Karpas-422 (cell line): Measurements from ENCODE around the gene MGA. TPM values are rescaled to one million over a fixed set of nuclear protein-coding genes. Genes with fewer than 3 reads are reported as not detected.

Experiments
- DNase-seq: peaks from one replicate; pipeline ENCODE4 v3.0.0-alpha.2; 2015
- H2AFZ ChIP-seq: fragments of 200-600 bp; sonication (generic); 2 replicates; pipeline ENCODE4 v1.6.1; 2014; ENCODE audit warnings: antibody characterized with exemption, low read length, mixed read lengths
- H3K27ac ChIP-seq: fragments of 200-600 bp; sonication (generic); 2 replicates; pipeline ENCODE4 v1.5.1; 2014; ENCODE audit warnings: mild to moderate bottlenecking, low read length, moderate library complexity
- H3K27me3 ChIP-seq: fragments of 200-600 bp; sonication (generic); 2 replicates; pipeline ENCODE4 v1.6.1; 2014; ENCODE audit warnings: low read length, mixed read lengths
- H3K36me3 ChIP-seq: fragments of 200-600 bp; sonication (generic); 2 replicates; pipeline ENCODE4 v1.6.1; 2014; ENCODE audit warnings: low read length, mixed read lengths; ENCODE audit not compliant: insufficient read depth
- H3K4me1 ChIP-seq: fragments of 200-600 bp; sonication (generic); 2 replicates; pipeline ENCODE4 v1.6.1; 2014; ENCODE audit warnings: mild to moderate bottlenecking, low read length, mixed read lengths
- H3K4me2 ChIP-seq: fragments of 200-600 bp; sonication (generic); 2 replicates; pipeline ENCODE4 v1.6.1; 2014; ENCODE audit warnings: low read length, low read depth, mild to moderate bottlenecking; ENCODE audit not compliant: poor library complexity, severe bottlenecking
- H3K4me3 ChIP-seq: fragments of 200-600 bp; sonication (generic); 2 replicates; pipeline ENCODE4 v1.5.1; 2014; ENCODE audit warnings: mild to moderate bottlenecking, antibody characterized with exemption, low read length, mixed read lengths
- H3K79me2 ChIP-seq: fragments of 200-600 bp; sonication (generic); 2 replicates; pipeline ENCODE4 v1.6.1; 2014; ENCODE audit warnings: mild to moderate bottlenecking, low read length, mixed read lengths
- H3K9ac ChIP-seq: fragments of 200-600 bp; sonication (generic); 2 replicates; pipeline ENCODE4 v1.6.0; 2014; ENCODE audit warnings: low read length
- H3K9me2 ChIP-seq: fragments of 200-600 bp; sonication (generic), shearing (Covaris generic); replicated peaks from 2 replicates; pipeline ENCODE4 v1.6.0; 2014; ENCODE audit warnings: mild to moderate bottlenecking, low read length, moderate library complexity; ENCODE audit not compliant: insufficient read depth
- H3K9me3 ChIP-seq: fragments of 300-700, 200-600 bp; sonication (generic); 2 replicates; pipeline ENCODE4 v1.6.1; 2014; ENCODE audit warnings: low read length, mixed read lengths
- H4K20me1 ChIP-seq: fragments of 200-600 bp; sonication (generic); 2 replicates; pipeline ENCODE4 v1.6.1; 2014; ENCODE audit warnings: mild to moderate bottlenecking, antibody characterized with exemption, low read length, low read depth; ENCODE audit not compliant: insufficient read depth
- total RNA-seq: library from RNA; depleted of rRNA; stranded (reverse); fragments of >200 nt; shearing (Covaris generic); gene quantifications from 2 replicates; pipeline ENCODE4 v1.2.3, GENCODE V29; 2014; ENCODE audit warnings: low replicate concordance

Gene MGA
- total RNA-seq, 1 experiment from 2014 or later = 68.1 TPM

GRCh38 chr15:41790756-41791546 is 130.7 kb downstream of the MGA start:
- no peaks in the 10 kb centered on the region for H3K27me3 ChIP-seq
- no peak overlapping the region for H3K9ac ChIP-seq
- H3K36me3 ChIP-seq = no peaks in the 10 kb centered on the region
- DNase-seq = no peak
- no peaks in the 10 kb centered on the region for H3K9me3 ChIP-seq
- H3K79me2 ChIP-seq = peaks cover 87% of the 10 kb centered on the region
- no peaks in the 10 kb centered on the region for H4K20me1 ChIP-seq
- no peak overlapping the region for H3K27ac ChIP-seq
- no peaks in the 10 kb centered on the region for H3K9me2 ChIP-seq
- no peak overlapping the region for H3K4me3 ChIP-seq
- peaks cover 45% of the 10 kb centered on the region for H3K4me1 ChIP-seq
- no peak overlapping the region for H3K4me2 ChIP-seq
- no peak overlapping the region for H2AFZ ChIP-seq

GRCh38 chr15:41791547-41791937 is 131.3 kb downstream of the MGA start:
- Histone ChIP-seq H3K4me1 (peaks cover 45% of the 10 kb centered on the region), H3K4me3 (no peak overlapping the region), H3K79me2 (peaks cover 89% of the 10 kb centered on the region), H3K36me3 (no peaks in the 10 kb centered on the region), H4K20me1 (no peaks in the 10 kb centered on the region), H3K27ac (no peak overlapping the region), H3K9me3 (no peaks in the 10 kb centered on the region), H3K9me2 (no peaks in the 10 kb centered on the region), H2AFZ (no peak overlapping the region), H3K4me2 (no peak overlapping the region), H3K9ac (no peak overlapping the region), H3K27me3 (no peaks in the 10 kb centered on the region)
- no peak for DNase-seq

GRCh38 chr15:41792000-41792637 is 131.9 kb downstream of the MGA start:
- no peaks in the 10 kb centered on the region for H3K36me3 ChIP-seq
- no peak overlapping the region for H3K4me2 ChIP-seq
- peaks cover 88% of the 10 kb centered on the region for H3K79me2 ChIP-seq
- H4K20me1 ChIP-seq = no peaks in the 10 kb centered on the region
- H3K4me1 ChIP-seq = peaks cover 45% of the 10 kb centered on the region
- no peaks in the 10 kb centered on the region for H3K27me3 ChIP-seq
- H3K27ac ChIP-seq = no peak overlapping the region
- no peak overlapping the region for H3K4me3 ChIP-seq
- no peaks in the 10 kb centered on the region for H3K9me3 ChIP-seq
- no peak overlapping the region for H3K9ac ChIP-seq
- H2AFZ ChIP-seq = no peak overlapping the region
- H3K9me2 ChIP-seq = no peaks in the 10 kb centered on the region
- DNase-seq = no peak

- H2AFZ ChIP-seq = no peak overlapping the region
- H3K9me2 ChIP-seq = no peaks in the 10 kb centered on the region
- peaks cover 80% of the 10 kb centered on the region for H3K79me2 ChIP-seq
- H3K4me2 ChIP-seq = no peak overlapping the region
- no peak overlapping the region for H3K9ac ChIP-seq
- no peaks in the 10 kb centered on the region for H4K20me1 ChIP-seq
- no peaks in the 10 kb centered on the region for H3K36me3 ChIP-seq
- no peak overlapping the region for H3K4me3 ChIP-seq
- H3K4me1 ChIP-seq = peaks cover 30% of the 10 kb centered on the region
- H3K27ac ChIP-seq = no peak overlapping the region
- H3K9me3 ChIP-seq = no peaks in the 10 kb centered on the region
- DNase-seq = no peak
- no peaks in the 10 kb centered on the region for H3K27me3 ChIP-seq
These were observed 133.9 kb downstream of the MGA start for GRCh38 chr15:41794081-41794480.

- peaks cover 12% of the 10 kb centered on the region for H3K4me1 ChIP-seq
- no peak overlapping the region for H2AFZ ChIP-seq
- no peak overlapping the region for H3K4me3 ChIP-seq
- no peaks in the 10 kb centered on the region for H4K20me1 ChIP-seq
- no peaks in the 10 kb centered on the region for H3K27me3 ChIP-seq
- no peak for DNase-seq
- H3K9me3 ChIP-seq = no peaks in the 10 kb centered on the region
- peaks cover 74% of the 10 kb centered on the region for H3K79me2 ChIP-seq
- no peak overlapping the region for H3K4me2 ChIP-seq
- H3K9me2 ChIP-seq = no peaks in the 10 kb centered on the region
- H3K27ac ChIP-seq = no peak overlapping the region
- H3K36me3 ChIP-seq = 0 out of 2 replicates have a peak, but pooled peaks cover 6% of the 10 kb centered on the region
- H3K9ac ChIP-seq = no peak overlapping the region
These were observed 136.0 kb downstream of the MGA start for GRCh38 chr15:41795996-41796856.

- Histone ChIP-seq H3K79me2 (peaks cover 63% of the 10 kb centered on the region), H3K4me3 (no peak overlapping the region), H3K27ac (no peak overlapping the region), H4K20me1 (no peaks in the 10 kb centered on the region), H3K27me3 (no peaks in the 10 kb centered on the region), H2AFZ (no peak overlapping the region), H3K4me2 (no peak overlapping the region), H3K9me2 (no peaks in the 10 kb centered on the region), H3K9me3 (no peaks in the 10 kb centered on the region), H3K4me1 (peaks cover 3% of the 10 kb centered on the region; the same call in 1 of the 2 replicates), H3K9ac (no peak overlapping the region), H3K36me3 (0 out of 2 replicates have a peak, but pooled peaks cover 6% of the 10 kb centered on the region)
- DNase-seq = no peak
These were observed 137.2 kb downstream of the MGA start for GRCh38 chr15:41797201-41797944.

GRCh38 chr15:41798607-41799487 is 138.6 kb downstream of the MGA start:
- Histone ChIP-seq H3K4me2 (no peak overlapping the region), H3K27ac (no peak overlapping the region), H3K9me2 (no peaks in the 10 kb centered on the region), H3K4me1 (peaks cover 3% of the 10 kb centered on the region; the same call in 1 of the 2 replicates), H3K36me3 (0 out of 2 replicates have a peak, but pooled peaks cover 6% of the 10 kb centered on the region), H3K9ac (no peak overlapping the region), H3K9me3 (no peaks in the 10 kb centered on the region), H3K79me2 (peaks cover 52% of the 10 kb centered on the region), H3K27me3 (no peaks in the 10 kb centered on the region), H2AFZ (no peak overlapping the region), H4K20me1 (no peaks in the 10 kb centered on the region), H3K4me3 (no peak overlapping the region)
- no peak for DNase-seq
